ENCODE data around the gene ZNF556.
A peak's percentile ranks its signal among the peaks of the same experiment; 100 is the strongest.

Gene ZNF556

DNA sequence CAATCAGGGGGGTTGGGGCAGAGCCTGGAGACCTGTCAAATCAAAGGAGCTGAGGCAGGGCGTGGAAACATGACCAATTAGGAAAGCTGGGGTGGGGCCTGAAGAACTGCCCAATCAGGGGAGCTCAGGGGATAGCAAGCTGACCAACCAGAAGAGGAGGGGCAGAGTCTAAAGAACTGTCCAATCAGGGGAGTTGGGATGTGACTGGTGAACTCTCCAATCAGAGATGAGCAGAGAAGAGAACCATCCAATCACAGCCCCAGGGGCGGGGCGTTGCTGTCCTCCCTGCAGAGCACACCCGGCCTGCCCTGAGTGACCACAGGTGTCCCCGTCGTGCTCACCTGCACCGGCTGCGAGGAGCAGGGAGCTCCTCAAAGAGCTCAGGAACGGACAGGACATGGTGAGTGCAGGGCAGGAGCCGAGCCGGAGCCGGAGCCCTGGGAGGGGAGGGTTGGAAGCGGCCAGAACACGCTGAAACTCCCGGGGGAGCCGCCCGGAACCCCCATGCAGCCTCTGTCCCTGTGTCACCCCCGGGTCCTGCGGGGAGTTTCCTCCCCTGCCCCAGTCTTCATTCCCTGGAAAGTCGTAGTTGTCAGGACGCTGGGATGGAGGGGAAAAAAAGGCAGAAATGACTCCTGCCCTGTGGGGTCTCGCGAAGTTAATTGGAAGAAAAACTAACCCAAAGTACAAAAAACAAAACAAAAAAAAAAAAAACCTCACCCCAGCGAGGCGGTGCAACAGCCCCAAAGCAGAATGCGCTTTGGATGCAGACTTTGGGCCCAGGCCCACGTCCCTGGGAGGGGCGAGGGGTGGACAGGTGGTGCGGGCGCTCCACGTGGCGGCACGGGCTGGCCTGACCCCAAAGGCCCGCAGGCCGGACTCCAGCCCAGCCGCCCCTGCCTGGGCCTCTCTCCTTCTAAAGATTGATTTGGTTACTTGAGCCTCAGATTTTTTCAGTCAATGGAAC is at the start of gene ZNF556:
ZNF556 (plus strand) TSS at position 311 of the 967 bp plus-strand sequence; CDS start at position 398, 87 bp downstream.
- no peak for TF ChIP-seq ZNF274 (IDR thresholded peaks at IDR 0.05; ENCODE audit: low read depth, low read length)
- H3K4me3 ChIP-seq (ENCODE audit: low read length): peak within 1 kb of the TSS; percentile 16; the same call in 1 of the 2 replicates

- TF ChIP-seq ZNF274 (IDR thresholded peaks at IDR 0.05; ENCODE audit: low read depth, low read length): no peak
- H3K4me3 ChIP-seq (ENCODE audit: low read length): peak within 1 kb of the TSS; percentile 75
Measured at GRCh38 chr19:2819540-2820111, 47.5 kb upstream of the ZNF556 start, which contains the start of gene ZNF554. ZNF554 (plus strand) TSS chr19:2819868; CDS start chr19:2820072, 204 bp downstream.

DNA sequence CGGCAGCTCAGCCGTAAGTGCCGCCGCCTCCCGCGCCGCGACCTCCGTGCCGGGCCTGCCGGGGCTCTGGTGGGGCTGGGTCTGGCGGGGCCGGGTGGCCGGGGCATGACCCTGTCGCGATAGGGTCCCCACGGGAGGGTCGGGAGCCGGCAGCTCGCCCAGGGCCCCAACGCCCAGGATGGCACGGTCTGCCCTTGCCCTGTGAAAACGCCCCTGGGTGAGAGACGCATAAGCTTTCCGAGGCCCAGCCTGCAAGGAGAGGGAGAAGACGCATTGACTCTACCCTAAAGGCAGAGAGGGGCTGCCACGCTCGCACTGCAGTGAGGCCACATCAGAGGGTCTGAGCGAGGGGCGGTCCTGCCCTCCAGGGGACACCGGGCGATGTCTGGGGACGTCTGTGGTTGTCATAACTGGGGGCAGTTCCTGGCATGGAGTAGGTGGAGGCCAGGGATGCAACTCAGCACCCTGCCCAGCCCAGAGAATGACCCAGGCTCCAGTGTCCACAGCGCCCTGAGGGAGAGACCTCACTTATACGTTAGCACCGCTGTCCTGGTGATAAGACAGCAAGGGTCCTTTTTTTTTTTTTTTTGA is 46.9 kb upstream of the ZNF556 start:
- peak overlapping the region; percentile 75 for H3K4me3 ChIP-seq (ENCODE audit: low read length)
- TF ChIP-seq ZNF274 (IDR thresholded peaks at IDR 0.05; ENCODE audit: low read depth, low read length): no peak

DNA sequence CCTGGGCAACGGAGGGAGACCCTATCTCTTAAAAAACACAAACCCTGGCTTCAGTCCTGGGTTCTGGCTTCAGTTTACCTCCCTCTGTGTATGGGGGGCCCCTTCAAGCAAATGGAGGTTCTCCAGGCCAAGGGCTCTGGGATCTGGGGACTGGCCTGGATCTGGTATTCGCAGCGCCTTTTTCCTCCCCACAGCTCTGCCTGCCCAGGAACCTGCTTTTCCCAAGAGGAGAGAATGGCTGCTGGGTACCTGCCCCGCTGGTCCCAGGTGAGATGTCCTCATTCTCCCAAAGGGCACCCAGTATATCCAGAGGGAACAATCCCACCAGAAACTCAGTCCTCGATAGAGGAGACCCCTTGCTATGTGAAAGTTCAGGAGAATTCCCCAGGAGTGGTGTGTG is 44.3 kb upstream of the ZNF556 start:
- H3K4me3 ChIP-seq (ENCODE audit: low read length): no peak overlapping the region
- no peak for TF ChIP-seq ZNF274 (IDR thresholded peaks at IDR 0.05; ENCODE audit: low read depth, low read length)

- H3K4me3 ChIP-seq (ENCODE audit: low read length): no peak overlapping the region
- TF ChIP-seq ZNF274 (IDR thresholded peaks at IDR 0.05; ENCODE audit: low read depth, low read length): no peak
Measured at GRCh38 chr19:2823646-2824045, 43.5 kb upstream of the ZNF556 start.

DNA sequence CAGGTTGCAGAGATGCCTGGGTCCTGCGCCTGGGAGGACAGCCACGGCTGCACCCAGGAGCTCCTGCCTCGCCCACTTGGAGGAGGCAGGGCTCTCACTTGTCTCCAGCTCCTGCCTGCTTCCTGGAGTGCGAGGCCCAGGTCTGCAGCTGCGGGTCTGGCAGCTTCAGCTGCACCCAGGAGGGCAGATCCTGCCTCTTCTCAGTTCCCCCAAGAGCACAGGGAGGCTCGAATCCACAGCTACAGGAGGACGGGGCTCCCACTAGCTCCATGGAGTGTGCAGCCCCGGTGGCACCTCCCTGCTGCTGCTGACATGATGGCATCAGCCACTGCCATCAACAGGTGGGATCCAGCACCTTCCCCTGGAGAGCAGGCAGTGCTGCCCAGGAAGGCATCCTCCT is 43.0 kb upstream of the ZNF556 start:
- no peak for TF ChIP-seq ZNF274 (IDR thresholded peaks at IDR 0.05; ENCODE audit: low read depth, low read length)
- no peak overlapping the region for H3K4me3 ChIP-seq (ENCODE audit: low read length)

DNA sequence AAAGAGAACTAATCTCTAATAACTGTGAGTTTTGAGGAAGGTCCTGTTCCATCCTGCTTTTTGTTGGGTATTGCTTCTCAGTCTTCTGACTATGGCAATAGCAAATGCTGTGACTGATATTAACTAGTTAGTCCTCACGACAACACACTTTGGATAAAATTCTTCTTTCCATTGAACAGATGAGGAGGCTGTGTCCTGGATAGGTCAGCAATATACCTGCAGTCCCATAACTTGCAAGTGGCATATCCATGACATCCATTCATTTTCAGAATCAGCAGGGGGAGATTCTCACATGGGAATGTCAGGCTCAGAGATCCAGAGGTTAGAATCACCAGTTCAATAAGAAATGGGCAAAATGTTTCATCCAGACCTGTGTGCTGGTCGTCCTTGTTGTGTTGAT is 40.1 kb upstream of the ZNF556 start:
- TF ChIP-seq ZNF274 (IDR thresholded peaks at IDR 0.05; ENCODE audit: low read depth, low read length): no peak

DNA sequence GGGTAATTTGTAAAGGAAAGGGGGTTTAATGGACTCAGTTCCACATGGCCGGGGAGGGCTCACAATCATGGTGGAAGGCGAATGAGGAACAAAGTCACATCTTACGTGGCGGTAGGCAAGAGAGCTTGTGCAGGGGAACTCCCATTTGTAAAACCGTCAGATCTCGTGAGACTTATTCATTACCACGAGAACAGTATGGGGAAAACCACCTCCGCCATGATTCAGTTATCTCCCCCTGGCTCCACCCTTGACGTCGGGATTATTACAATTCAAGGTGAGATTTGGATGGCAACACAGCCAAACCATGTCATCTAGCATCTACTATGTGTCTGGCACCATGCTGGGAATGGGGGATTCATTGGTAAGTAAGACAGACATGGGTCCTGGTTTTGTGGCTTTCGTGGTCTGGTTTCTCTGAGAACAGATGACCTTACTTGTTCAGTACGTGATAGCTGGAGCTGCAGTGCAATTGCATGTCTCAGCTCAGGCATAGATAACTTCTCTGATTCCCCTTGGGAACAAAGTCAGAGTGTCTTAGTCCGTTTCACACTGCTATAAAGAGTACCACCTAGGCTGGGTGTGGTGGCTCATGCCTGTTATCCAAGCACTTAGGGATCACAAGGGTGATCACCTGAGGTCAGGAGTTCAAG is 39.2 kb upstream of the ZNF556 start:
- no peak for TF ChIP-seq ZNF274 (IDR thresholded peaks at IDR 0.05; ENCODE audit: low read depth, low read length)
- H3K4me3 ChIP-seq (ENCODE audit: low read length): no peak overlapping the region

More for the DNA sequence above, 40.1 kb upstream of the ZNF556 start:
- H3K4me3 ChIP-seq (ENCODE audit: low read length): no peak overlapping the region

GRCh38 chr19:2834294-2834871 is 32.8 kb upstream of the ZNF556 start:
- H3K4me3 ChIP-seq (ENCODE audit: low read length): no peak overlapping the region
- TF ChIP-seq ZNF274 (IDR thresholded peaks at IDR 0.05; ENCODE audit: low read depth, low read length): peak; percentile 99

- H3K4me3 ChIP-seq (ENCODE audit: low read length): no peak overlapping the region
- TF ChIP-seq ZNF274 (IDR thresholded peaks at IDR 0.05; ENCODE audit: low read depth, low read length): no peak
Measured at GRCh38 chr19:2837430-2837829, 29.7 kb upstream of the ZNF556 start.

DNA sequence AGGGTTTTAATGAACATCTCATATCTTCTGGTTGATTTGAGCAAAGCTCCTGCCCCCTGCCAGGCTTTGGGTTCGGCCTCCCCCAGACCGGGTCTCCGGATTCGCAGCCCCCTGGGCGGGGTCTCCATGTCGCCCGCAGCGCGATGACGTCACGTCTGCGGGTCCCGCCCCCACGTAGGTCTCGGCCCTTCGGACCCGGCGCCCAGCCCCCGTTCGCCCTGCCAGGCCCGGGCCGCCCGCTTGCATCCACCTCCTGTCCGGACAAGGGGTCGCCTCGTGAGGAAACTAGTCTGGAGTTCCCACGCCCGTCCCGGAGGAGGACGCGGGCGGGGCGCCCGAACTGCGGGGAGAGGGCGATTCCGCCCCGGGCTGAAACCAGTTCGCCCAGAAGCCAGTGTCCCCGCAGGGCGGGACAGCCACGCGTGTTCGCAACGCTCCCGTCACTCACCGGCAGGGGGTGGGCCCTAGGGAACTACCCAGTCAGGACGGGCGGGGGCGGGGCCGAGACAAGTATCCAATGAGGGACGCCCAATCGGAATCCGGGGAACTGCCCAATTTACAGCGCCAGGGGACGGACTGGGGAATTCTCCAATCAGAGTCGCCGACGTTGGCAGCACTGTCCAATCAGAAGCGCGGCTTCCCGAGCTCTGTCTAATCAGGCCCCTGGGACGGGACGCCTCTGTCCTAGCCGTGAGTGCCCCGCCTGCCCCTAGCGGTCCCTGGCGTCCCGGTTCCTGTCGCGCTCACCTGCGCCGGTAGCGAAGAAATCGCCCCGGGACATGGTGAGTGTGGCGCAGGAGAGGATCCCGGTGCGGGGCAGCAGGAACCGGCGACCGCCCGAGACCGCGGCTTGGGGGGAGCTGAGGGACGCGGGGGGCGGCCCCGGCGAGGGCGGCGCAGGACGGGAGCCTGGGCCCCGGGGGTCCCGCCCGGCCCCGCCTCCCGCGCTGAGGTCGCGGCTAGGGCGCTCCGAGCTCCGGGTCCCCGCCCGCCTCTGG is 26.0 kb upstream of the ZNF556 start, which contains the start of gene ZNF555:
ZNF555 (plus strand) TSS at position 682 of the 998 bp plus-strand sequence; CDS start at position 780, 98 bp downstream.
- TF ChIP-seq ZNF274 (IDR thresholded peaks at IDR 0.05; ENCODE audit: low read depth, low read length): no peak
- peak within 1 kb of the TSS; percentile 83 for H3K4me3 ChIP-seq (ENCODE audit: low read length)

DNA sequence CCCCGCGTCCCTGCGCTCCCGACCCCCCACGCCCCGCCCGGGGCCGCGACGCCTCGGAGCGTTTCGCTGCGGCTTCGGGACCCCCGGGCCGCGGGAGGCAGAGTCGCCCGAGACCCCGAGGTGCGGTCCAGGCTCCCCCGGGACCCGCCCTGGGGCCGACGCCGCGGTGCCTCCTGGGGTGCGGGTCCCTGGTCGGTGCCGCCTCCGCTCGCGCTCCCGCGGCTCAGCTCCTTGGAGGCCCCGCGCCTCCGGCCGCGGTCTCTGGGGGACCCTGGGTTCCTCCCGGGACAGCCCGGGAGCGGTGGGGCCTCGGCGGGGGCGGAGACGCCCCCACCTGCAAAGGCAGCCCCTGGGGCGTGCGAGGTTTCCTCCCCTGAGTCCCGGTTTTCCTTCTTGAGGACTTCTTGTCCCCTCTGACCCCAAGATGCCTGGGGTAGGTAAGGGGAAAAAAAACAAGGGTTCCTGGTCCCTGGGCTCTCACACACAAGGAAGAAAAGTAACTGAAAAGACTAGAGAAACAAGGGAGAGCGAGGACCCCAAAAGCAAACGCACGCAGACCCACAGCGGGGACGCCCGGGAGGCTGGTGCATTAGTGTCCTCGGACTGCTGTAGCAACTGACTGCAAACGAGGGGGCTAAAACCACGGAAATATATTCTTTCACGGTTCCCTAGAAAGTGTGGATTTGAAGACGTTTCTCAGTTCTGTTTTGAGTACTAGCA is 25.1 kb upstream of the ZNF556 start:
- peak overlapping the region; percentile 83 for H3K4me3 ChIP-seq (ENCODE audit: low read length)
- TF ChIP-seq ZNF274 (IDR thresholded peaks at IDR 0.05; ENCODE audit: low read depth, low read length): no peak

Data from GM08714 (cell line).